Ovary (tissue), 3 donors: ENCODE measurements around the gene LTBR.

Experiments used
- EP300 ChIP-seq: sonication (generic); formaldehyde crosslinking; IDR thresholded peaks from one replicate; pipeline ENCODE4 v1.6.1; 2017; ENCODE audit warnings: antibody characterized with exemption
- POLR2A ChIP-seq: fragments of 450-650 bp; IDR thresholded peaks from one replicate; pipeline ENCODE4 v1.6.1; 2017; ENCODE audit warnings: antibody characterized with exemption, mild to moderate bottlenecking, moderate library complexity
- TF ChIP-seq, protein P1 (sequence below), 3 donors: fragments of 450-650 bp in 2 of 3; fragments of 200-600 bp in 1 of 3; IDR thresholded peaks; one replicate each; pipeline versions ENCODE4 v1.5.1 to v1.8.0; 2016 to 2022; ENCODE audit warnings: antibody characterized with exemption in 3 of 3, mild to moderate bottlenecking in 1 of 3
- donor health status: DM: no; HTN: no; CAD: no.

- TF ChIP-seq EP300 = no peak
- TF ChIP-seq, protein P1, sequence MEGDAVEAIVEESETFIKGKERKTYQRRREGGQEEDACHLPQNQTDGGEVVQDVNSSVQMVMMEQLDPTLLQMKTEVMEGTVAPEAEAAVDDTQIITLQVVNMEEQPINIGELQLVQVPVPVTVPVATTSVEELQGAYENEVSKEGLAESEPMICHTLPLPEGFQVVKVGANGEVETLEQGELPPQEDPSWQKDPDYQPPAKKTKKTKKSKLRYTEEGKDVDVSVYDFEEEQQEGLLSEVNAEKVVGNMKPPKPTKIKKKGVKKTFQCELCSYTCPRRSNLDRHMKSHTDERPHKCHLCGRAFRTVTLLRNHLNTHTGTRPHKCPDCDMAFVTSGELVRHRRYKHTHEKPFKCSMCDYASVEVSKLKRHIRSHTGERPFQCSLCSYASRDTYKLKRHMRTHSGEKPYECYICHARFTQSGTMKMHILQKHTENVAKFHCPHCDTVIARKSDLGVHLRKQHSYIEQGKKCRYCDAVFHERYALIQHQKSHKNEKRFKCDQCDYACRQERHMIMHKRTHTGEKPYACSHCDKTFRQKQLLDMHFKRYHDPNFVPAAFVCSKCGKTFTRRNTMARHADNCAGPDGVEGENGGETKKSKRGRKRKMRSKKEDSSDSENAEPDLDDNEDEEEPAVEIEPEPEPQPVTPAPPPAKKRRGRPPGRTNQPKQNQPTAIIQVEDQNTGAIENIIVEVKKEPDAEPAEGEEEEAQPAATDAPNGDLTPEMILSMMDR (IDR thresholded peaks at IDR 0.05) = no peak
- no peak for TF ChIP-seq POLR2A
Measured at GRCh38 chr12:6367065-6367968, 16.6 kb upstream of the LTBR start.
